Subcutaneous adipose tissue (tissue), 4 donors: ENCODE measurements around the gene PKN3. TPM values are rescaled to one million over a fixed set of nuclear protein-coding genes. Genes with fewer than 3 reads are reported as not detected.

Experiments
- CTCF ChIP-seq: fragments of 450-650 bp; IDR thresholded peaks from one replicate; pipeline ENCODE4 v1.5.1; 2016; ENCODE audit warnings: low read depth, mild to moderate bottlenecking, control low read depth, antibody characterized with exemption, moderate library complexity
- total RNA-seq, 4 donors: library from RNA; depleted of rRNA; stranded (reverse); fragments of >200 nt; gene quantifications; one replicate each; pipeline ENCODE4 v1.1.0, GENCODE V29; 2016

Gene PKN3
- total RNA-seq = 10 to 100 TPM in 1 of 4 donors, 1 to 10 TPM in 3; 1.3 to 13.2 (median 4.7) TPM

- TF ChIP-seq CTCF = no peak
Observed at GRCh38 chr9:128702445-128702948, at the start of gene PKN3. TSS of gene PKN3 (plus strand) at chr9:128702503. CDS start at chr9:128702916, 413 bp downstream.

GRCh38 chr9:128653908-128654307, 48.4 kb upstream of the PKN3 start:
- no peak for TF ChIP-seq CTCF

- TF ChIP-seq CTCF = no peak
Observed at GRCh38 chr9:128654481-128654880, 47.8 kb upstream of the PKN3 start.

- no peak for TF ChIP-seq CTCF
Observed at GRCh38 chr9:128656416-128657343, 45.6 kb upstream of the PKN3 start, which contains the start of gene DYNC2I2. TSS of gene DYNC2I2 (minus strand) at chr9:128656847. CDS start at chr9:128656726, 121 bp downstream.

- TF ChIP-seq CTCF = no peak
Observed at GRCh38 chr9:128657344-128657704, 45.0 kb upstream of the PKN3 start.

GRCh38 chr9:128657796-128658195, 44.5 kb upstream of the PKN3 start:
- no peak for TF ChIP-seq CTCF

GRCh38 chr9:128669786-128670185, 32.5 kb upstream of the PKN3 start:
- TF ChIP-seq CTCF = no peak
